Memory B cell (primary cell): ENCODE data around the gene USF3.

Experiments used
- ATAC-seq: fragments of 150-1000 bp; cut with Tn5 transposase; 2 replicates; pipeline ENCODE4 v1.10.0; 2021; ENCODE audit warnings: low read depth, mild to moderate bottlenecking, moderate library complexity
- DNase-seq, 2 donors: peaks; one replicate each; pipeline ENCODE4 v3.0.0; 2022; ENCODE audit warnings: low spot score in 2 of 2
- H3K27ac Mint-ChIP-seq: one replicate; pipeline ENCODE4 v1.8.0; 2022; ENCODE audit warnings: mild to moderate bottlenecking, moderate library complexity, mixed read lengths
- H3K27me3 Mint-ChIP-seq: one replicate; pipeline ENCODE4 v1.8.0; 2022; ENCODE audit warnings: mixed read lengths
- H3K36me3 Mint-ChIP-seq: one replicate; pipeline ENCODE4 v1.8.0; 2022; ENCODE audit warnings: mild to moderate bottlenecking, mixed read lengths
- H3K4me1 Mint-ChIP-seq: one replicate; pipeline ENCODE4 v1.8.0; 2022; ENCODE audit warnings: mixed read lengths
- H3K4me3 Mint-ChIP-seq: one replicate; pipeline ENCODE4 v1.8.0; 2022; ENCODE audit warnings: mild to moderate bottlenecking, moderate library complexity, mixed read lengths
- H3K9me3 Mint-ChIP-seq: one replicate; pipeline ENCODE4 v1.8.0; 2022; ENCODE audit warnings: mixed read lengths

The USF3 gene

DNA sequence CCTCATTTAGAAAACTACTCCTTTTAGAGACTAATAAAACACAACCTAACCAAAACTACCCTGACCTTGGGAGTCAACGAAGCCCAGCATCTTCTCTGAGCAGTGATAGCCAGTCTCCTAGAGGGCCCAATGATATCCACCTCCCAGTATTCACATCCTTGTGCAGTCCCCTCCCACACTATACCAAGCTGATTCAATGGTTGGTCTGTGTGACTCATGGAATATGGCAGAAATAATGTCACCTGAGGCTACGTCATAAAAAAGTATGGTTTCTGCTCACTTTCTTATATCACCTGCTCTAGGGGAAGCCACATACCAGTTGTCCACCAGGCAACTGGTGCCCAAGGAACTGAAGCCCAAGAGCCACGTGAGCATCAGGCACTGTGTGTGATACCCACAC, 21.4 kb upstream of the USF3 start:
- Mint-ChIP-seq H3K9me3 (no peaks in the 10 kb centered on the region), H3K36me3 (peaks cover 11% of the 10 kb centered on the region), H3K4me3 (no peak overlapping the region), H3K27ac (peak overlapping the region; percentile 42), H3K27me3 (no peaks in the 10 kb centered on the region), H3K4me1 (peaks cover 3% of the 10 kb centered on the region)
- DNase-seq (no peak), ATAC-seq (no peak)

DNA sequence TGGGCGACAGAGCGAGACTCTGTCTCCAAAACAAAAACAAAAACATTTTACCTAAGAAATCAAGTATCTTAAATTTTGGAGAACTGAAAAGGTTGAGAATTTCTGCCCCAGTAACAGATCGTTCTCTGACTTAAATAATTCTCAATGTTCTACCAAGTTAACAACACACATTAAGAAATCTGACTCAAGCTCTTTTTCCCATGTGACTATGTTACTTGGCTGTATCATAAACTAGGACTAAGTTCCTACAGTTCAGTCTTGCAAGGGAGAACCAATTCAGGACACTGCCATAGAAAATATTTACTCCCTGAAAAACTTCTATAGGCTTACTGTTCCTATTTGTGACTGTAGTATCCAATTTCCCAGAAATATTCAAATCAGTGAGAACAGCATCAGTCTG, 20.9 kb upstream of the USF3 start:
- H3K4me3 Mint-ChIP-seq, result no peak overlapping the region
- peaks cover 10% of the 10 kb centered on the region for H3K36me3 Mint-ChIP-seq
- no peak for ATAC-seq
- no peak for DNase-seq
- H3K4me1 Mint-ChIP-seq, result peaks cover 3% of the 10 kb centered on the region
- H3K9me3 Mint-ChIP-seq, result no peaks in the 10 kb centered on the region
- H3K27ac Mint-ChIP-seq, result peak overlapping the region; percentile 42
- H3K27me3 Mint-ChIP-seq, result no peaks in the 10 kb centered on the region

DNA sequence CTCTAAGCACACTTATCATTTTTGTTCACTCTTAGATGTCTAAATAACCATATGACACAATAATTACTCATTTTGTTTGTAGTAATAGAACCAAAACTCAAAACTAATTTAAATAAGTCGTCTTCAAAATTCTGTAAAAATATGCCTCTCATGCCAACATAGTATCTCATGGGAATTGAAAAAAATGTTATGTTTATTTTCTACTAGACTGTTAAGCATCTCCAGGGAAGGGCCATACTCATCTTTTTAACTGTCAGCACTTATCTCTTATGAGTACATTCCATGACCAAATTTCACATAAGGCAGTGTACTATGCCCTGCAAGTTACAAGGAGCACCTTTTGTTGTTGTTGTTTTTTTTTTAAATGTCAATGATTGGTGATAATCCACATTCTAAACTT, 18.3 kb upstream of the USF3 start:
- H3K4me1 Mint-ChIP-seq, result peaks cover 3% of the 10 kb centered on the region
- H3K36me3 Mint-ChIP-seq, result peaks cover 1% of the 10 kb centered on the region
- ATAC-seq (no peak), DNase-seq (no peak)
- H3K4me3 Mint-ChIP-seq, result no peak overlapping the region
- no peak overlapping the region for H3K27ac Mint-ChIP-seq
- H3K27me3 Mint-ChIP-seq, result no peaks in the 10 kb centered on the region
- no peaks in the 10 kb centered on the region for H3K9me3 Mint-ChIP-seq

DNA sequence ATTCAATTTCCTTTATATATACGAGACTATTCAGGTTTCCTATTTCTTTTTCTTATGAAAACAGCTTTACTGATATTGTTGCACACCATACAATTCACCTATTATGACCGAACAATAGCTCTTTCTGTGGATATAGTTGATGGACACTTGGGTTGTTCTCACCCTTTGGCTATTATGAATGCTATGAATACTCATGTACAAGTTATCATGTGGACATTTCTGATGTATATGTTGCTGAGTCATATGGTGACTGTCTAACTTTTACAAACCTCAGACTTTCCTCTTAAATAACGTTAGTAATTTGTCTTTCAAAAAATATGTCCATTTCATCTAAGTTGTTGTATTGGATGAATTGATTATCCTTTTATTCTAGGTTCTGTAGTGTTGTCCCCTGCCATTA, 15.7 kb upstream of the USF3 start:
- Mint-ChIP-seq H3K9me3 (no peaks in the 10 kb centered on the region), H3K27me3 (no peaks in the 10 kb centered on the region), H3K27ac (no peak overlapping the region), H3K4me3 (no peak overlapping the region), H3K4me1 (peaks cover 3% of the 10 kb centered on the region), H3K36me3 (no peaks in the 10 kb centered on the region)
- DNase-seq (no peak), ATAC-seq (no peak)

DNA sequence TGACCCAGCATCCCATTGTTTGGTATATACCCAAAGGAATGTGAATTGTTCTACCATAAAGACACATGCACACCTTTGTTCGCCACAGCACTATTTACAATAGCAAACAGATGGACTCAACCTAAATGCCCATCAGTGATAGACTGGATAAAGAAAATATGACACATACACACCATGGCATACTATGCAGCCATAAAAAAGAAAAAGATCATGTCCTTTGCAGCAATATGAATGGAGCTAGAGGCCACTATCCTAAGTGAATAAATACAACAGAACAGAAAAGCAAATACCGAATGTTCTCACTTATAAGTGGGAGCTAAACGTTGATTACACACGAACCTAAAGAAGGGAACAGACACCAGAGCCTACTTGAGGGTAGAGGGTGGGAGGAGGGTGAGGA, 11.4 kb upstream of the USF3 start:
- Mint-ChIP-seq H3K9me3 (no peaks in the 10 kb centered on the region), H3K4me3 (no peak overlapping the region), H3K4me1 (no peaks in the 10 kb centered on the region), H3K27ac (no peak overlapping the region), H3K27me3 (no peaks in the 10 kb centered on the region), H3K36me3 (no peaks in the 10 kb centered on the region)
- no peak for ATAC-seq
- no peak for DNase-seq

DNA sequence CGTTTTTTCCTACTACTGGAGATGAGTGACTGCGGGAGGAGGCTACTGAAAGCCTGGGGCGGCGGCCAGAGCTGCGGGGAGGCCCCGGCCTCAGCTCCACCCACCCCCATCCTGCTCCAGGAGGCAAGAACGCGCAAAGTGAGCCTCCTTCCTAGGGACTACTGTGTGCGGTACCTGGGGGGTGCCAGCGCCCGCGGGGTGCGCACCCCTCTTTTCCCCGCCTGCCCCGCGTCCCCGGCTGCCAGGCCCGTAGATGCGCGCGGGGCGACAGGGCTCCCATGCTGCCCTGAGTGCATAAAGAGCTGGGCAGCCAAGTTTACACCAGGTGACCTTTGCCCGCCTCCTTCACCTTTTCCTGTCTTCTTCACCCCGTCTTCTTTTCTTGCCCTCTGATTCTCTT, 2.5 kb upstream of the USF3 start:
- H3K9me3 Mint-ChIP-seq, result no peaks in the 10 kb centered on the region
- H3K27ac Mint-ChIP-seq, result no peak overlapping the region
- H3K4me3 Mint-ChIP-seq, result peak overlapping the region; percentile 83
- H3K36me3 Mint-ChIP-seq, result peaks cover 1% of the 10 kb centered on the region
- ATAC-seq (no peak), DNase-seq (no peak)
- peaks cover 20% of the 10 kb centered on the region for H3K4me1 Mint-ChIP-seq
- no peaks in the 10 kb centered on the region for H3K27me3 Mint-ChIP-seq

DNA sequence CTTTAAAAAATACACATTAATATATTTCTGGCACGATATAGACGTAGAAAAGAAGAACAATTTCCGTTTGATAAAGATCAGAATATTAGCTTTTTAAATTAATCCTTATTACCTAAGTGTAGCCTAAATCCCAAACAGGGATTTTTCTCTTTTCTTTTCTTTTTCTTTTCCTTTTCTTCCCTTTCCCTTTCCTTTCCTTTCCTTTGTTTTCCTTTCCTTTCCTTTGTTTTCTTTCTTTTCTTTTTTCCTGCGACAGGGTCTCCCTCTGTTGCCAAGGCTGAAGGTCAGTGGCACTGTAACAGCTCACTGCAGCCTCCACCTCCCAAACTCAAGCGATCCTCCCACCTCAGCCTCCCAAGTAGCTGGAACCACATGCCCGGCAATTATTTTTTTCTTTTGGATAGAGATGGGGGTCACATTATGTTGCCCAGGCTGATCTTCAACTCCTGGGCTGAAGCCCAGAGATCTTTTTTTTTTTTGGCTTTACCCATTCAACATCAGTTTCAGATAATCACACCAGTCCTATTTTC, 1.8 kb upstream of the USF3 start:
- peak overlapping the region; percentile 83 for H3K4me3 Mint-ChIP-seq
- H3K27ac Mint-ChIP-seq, result no peak overlapping the region
- ATAC-seq (no peak), DNase-seq (no peak)
- H3K9me3 Mint-ChIP-seq, result no peaks in the 10 kb centered on the region
- no peaks in the 10 kb centered on the region for H3K27me3 Mint-ChIP-seq
- peaks cover 6% of the 10 kb centered on the region for H3K36me3 Mint-ChIP-seq
- H3K4me1 Mint-ChIP-seq, result peaks cover 25% of the 10 kb centered on the region

DNA sequence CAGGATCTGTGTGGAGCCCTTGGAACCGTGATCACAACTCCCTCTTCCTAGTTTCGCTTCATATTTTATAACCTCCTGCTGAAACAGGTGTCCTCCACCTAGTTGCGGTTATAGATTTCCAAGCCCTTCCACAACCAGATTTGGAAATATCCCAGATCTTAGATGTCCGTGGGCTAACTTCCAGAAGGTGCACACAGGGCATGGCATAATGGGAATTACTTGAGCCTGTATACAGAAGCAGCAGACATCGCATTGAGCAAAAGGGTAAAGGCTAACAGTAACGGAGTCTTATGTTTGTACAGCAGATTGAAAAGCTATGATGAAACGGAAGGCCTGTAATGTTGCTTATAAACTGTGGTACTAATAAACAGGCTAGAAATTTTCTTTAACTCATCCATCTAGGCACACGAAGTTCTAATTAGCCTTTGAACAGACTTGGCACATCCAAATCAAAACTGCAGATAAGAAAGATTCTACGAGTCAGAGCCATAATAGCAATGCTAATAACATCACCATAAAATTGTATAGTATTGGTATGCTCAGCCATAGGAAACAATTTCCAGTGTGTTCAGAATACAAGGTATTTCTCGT, 1.2 kb upstream of the USF3 start:
- no peaks in the 10 kb centered on the region for H3K9me3 Mint-ChIP-seq
- peaks cover 27% of the 10 kb centered on the region for H3K4me1 Mint-ChIP-seq
- ATAC-seq (no peak), DNase-seq (no peak)
- no peak overlapping the region for H3K4me3 Mint-ChIP-seq
- no peaks in the 10 kb centered on the region for H3K27me3 Mint-ChIP-seq
- H3K27ac Mint-ChIP-seq, result no peak overlapping the region
- H3K36me3 Mint-ChIP-seq, result peaks cover 6% of the 10 kb centered on the region

DNA sequence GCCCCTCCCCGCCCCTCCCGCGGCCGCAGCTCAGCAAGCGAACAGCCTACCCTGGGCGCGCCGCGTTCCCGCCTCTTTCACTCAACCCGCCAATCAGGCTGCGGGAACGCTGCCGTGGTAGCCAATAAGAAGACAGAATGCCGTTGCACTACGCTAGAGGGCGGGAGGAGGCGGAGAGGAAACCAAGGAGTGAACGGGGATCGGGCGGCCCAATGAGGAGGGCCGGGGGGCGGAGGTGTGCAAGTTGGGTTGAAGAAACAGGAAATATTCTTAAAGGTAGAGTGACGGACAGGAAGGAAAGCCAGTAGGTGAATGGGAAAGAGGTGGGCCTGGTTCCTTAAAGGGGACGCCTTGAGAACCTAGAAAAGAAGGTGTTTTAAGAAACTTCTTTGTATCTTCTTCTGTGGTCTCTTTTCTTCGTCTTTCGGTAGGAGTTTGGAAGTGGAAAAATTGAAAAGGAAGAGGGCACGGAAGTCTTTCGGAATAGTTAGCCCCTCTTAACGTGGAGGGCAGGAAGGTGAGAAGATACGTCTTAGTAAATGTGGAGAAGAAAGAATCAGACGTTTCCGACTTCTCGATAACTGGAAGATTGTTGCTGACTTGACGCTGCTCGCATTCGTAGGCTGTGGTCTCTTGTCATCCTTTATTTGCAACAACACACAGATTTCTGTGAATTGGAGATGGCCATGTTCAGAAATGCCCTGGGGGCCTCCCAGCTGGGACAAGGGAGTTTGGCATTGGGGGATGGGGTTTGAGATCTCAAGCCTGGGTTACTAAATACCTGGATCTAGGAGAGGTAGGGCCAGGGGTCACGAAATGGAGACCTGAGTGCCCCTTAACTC, 437 bp upstream of the USF3 start:
- peaks cover 6% of the 10 kb centered on the region for H3K36me3 Mint-ChIP-seq
- H3K27me3 Mint-ChIP-seq, result no peaks in the 10 kb centered on the region
- no peaks in the 10 kb centered on the region for H3K9me3 Mint-ChIP-seq
- DNase-seq (peak; percentile 96 to 99), ATAC-seq (peak; percentile 84)
- H3K4me3 Mint-ChIP-seq, result no peak overlapping the region
- no peak overlapping the region for H3K27ac Mint-ChIP-seq
- peaks cover 27% of the 10 kb centered on the region for H3K4me1 Mint-ChIP-seq

DNA sequence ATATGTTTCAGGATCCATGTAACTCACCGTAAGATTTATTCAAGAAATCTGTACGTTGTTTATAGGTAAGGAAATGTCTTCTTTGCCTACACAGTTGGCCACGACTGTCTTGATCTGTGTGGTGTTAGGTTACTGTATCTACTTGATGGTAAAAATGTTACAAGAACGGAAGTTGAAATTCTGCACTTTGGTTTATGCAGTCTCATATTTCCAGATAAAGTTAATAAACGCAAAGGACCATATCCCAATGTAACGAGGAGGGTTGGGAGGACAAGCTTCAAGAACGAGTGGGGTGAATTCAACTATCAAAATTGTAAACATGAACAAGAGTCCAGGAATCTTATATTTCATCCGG, 1.0 kb downstream of the USF3 start:
- DNase-seq (no peak), ATAC-seq (no peak)
- Mint-ChIP-seq H3K27ac (peak overlapping the region; percentile 91), H3K27me3 (no peaks in the 10 kb centered on the region), H3K4me1 (peaks cover 27% of the 10 kb centered on the region), H3K9me3 (no peaks in the 10 kb centered on the region), H3K36me3 (peaks cover 6% of the 10 kb centered on the region), H3K4me3 (peak overlapping the region; percentile 96)

DNA sequence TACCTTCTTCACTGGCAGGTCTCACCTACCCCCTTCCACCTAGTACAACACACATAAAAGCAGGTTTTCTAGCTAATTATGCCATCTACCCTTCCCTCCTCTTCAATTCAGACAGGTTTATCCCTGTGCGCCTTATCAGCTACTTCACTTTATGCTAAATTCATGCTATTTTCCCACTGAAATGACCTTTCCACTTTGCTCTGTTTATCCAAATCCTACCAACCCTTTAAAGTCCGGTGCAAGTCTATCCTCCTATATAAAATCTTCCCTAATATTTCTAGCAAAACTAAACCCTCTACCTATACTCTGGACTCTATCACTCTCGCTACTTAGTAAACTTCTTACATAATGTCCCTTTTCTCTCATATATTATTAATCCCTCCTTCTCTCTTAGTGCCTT, 6.0 kb downstream of the USF3 start:
- no peaks in the 10 kb centered on the region for H3K27me3 Mint-ChIP-seq
- no peak overlapping the region for H3K4me3 Mint-ChIP-seq
- no peak for ATAC-seq
- H3K36me3 Mint-ChIP-seq, result peaks cover 14% of the 10 kb centered on the region
- H3K27ac Mint-ChIP-seq, result no peak overlapping the region
- no peaks in the 10 kb centered on the region for H3K9me3 Mint-ChIP-seq
- no peak for DNase-seq
- peaks cover 22% of the 10 kb centered on the region for H3K4me1 Mint-ChIP-seq

DNA sequence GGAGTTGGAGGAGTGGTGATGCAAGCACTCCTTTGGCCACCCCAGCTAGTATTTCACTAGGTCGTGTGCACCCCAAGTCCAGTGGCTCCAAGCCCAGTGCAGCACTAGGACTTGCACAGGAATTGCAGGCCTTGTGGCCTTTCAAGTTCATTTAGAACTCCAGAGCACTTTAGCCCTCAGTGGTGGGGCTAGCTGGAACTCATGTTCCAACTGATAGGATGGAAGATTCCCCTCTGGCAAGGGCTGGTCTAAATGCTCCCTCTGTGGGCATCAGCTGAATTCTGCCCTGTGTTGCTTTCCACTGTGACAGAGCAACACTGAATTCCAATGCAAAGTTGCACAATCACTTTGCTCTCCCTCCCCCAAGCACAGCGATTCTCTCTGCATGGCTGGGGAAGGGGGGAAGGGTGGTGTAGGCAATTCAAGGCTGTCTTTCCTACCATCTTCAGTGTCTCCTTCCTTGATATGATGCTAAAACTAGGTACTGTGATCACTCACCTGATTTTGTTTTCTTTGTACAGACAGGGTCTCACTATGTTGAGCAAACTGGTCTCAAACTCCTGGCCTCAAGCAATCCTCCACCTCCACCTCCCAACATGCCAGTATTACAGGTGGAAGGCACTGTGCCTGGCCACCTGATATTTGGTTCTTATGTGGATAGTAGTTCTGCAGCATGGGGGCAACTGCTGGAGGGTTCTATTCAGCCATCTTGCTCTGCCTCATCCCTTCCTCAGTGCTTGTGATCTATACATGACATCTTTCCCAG, 10.3 kb downstream of the USF3 start:
- Mint-ChIP-seq H3K4me3 (no peak overlapping the region), H3K4me1 (peaks cover 10% of the 10 kb centered on the region), H3K27ac (no peak overlapping the region), H3K9me3 (peaks cover 8% of the 10 kb centered on the region), H3K36me3 (peaks cover 25% of the 10 kb centered on the region), H3K27me3 (no peaks in the 10 kb centered on the region)
- no peak for DNase-seq
- no peak for ATAC-seq

DNA sequence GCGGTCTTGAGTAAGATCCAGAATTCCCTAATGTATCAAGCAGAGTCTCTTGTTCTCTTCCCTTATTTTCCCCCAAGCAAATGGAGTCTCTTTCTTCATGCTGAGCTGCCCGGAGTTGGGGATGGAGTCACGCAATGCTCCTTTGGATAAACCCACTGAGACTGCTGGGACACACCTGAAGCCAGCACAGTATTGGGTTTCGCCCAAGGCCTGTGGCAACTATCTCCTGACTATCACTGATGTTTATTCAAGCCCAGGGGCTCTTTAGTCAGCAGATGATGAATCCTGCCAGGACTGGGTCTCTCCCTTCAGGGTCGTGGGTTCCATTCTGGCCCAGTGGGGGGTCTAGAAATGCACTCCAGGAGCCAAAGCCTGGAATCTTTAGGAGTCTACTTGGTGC, 11.3 kb downstream of the USF3 start:
- no peak for ATAC-seq
- Mint-ChIP-seq H3K9me3 (peaks cover 8% of the 10 kb centered on the region), H3K4me1 (peaks cover 10% of the 10 kb centered on the region), H3K27ac (no peak overlapping the region), H3K36me3 (peaks cover 27% of the 10 kb centered on the region), H3K4me3 (no peak overlapping the region), H3K27me3 (no peaks in the 10 kb centered on the region)
- DNase-seq, result no peak

DNA sequence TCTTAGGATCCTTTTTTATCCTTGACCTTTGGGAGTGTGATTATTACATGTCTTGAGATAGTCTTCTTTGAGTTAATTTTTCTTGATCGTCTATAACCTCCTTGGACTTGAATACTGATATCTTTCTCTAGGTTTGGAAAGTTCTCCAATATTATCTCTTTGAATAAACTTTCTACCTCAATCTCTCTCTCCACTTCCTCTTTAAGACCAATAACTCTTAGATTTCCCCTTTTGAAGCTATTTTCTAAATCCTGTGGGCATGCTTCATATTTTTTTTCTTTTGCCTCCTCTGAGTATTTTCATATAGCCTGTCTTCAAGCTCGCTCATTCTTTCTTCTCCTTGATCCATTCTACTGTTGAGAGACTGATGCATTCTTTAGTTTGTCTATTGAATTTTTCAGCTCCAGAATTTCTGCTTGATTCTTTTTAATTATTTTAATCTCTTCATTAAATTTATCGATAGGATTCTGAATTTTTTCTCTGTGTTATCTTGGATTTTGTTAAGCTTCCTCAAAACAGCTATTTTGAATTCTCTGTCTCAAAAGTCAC, 12.1 kb downstream of the USF3 start:
- Mint-ChIP-seq H3K4me1 (peaks cover 10% of the 10 kb centered on the region), H3K27ac (no peak overlapping the region), H3K36me3 (peaks cover 27% of the 10 kb centered on the region), H3K9me3 (peaks cover 8% of the 10 kb centered on the region), H3K27me3 (no peaks in the 10 kb centered on the region), H3K4me3 (no peak overlapping the region)
- DNase-seq, result no peak
- ATAC-seq, result no peak
